Transverse colon (tissue), 3 donors: Measurements from ENCODE around the gene HIGD1A.

Experiments used
- CTCF ChIP-seq, 5 experiments: fragments of 200-600 bp in 3 of 5; fragments of 450-650 bp in 2 of 5; sonication (generic) in 3 of 5; IDR thresholded peaks; 1 replicate in 2 of 5; 2 replicates in 3 of 5; pipeline ENCODE4 v1.5.1; 2016 to 2017; ENCODE audit warnings: antibody characterized with exemption in 5 of 5, inconsistent platforms in 3 of 5, mild to moderate bottlenecking in 2 of 5, moderate library complexity in 1 of 5
- POLR2A ChIP-seq: fragments of 450-650 bp; IDR thresholded peaks from one replicate; pipeline ENCODE4 v1.6.1; 2016; ENCODE audit warnings: antibody characterized with exemption, mild to moderate bottlenecking, moderate library complexity

GRCh38 chr3:42844412-42844713 lies 40.1 kb upstream of the HIGD1A start:
- no peak for TF ChIP-seq CTCF (IDR thresholded peaks at IDR 0.05)
- TF ChIP-seq POLR2A: no peak
